Glutamatergic neuron (in vitro differentiated cells): ENCODE data around the gene GGA2. TPM values are rescaled to one million over a fixed set of nuclear protein-coding genes. Genes with fewer than 3 reads are reported as not detected.
A peak's percentile ranks its signal among the peaks of the same experiment; 100 is the strongest.

Experiments used
- DNase-seq: peaks from one replicate; pipeline ENCODE4 v3.0.0; 2022
- H3K27ac Mint-ChIP-seq: one replicate; pipeline ENCODE4 v1.8.0; 2020; ENCODE audit warnings: mild to moderate bottlenecking, mixed read lengths, inconsistent platforms; ENCODE audit not compliant: unreplicated experiment
- H3K27me3 Mint-ChIP-seq: one replicate; pipeline ENCODE4 v1.8.0; 2020; ENCODE audit warnings: mild to moderate bottlenecking, moderate library complexity, mixed read lengths, inconsistent platforms; ENCODE audit not compliant: unreplicated experiment
- H3K36me3 Mint-ChIP-seq: one replicate; pipeline ENCODE4 v1.8.0; 2020; ENCODE audit warnings: mild to moderate bottlenecking, mixed read lengths, inconsistent platforms; ENCODE audit not compliant: unreplicated experiment
- H3K4me1 Mint-ChIP-seq: one replicate; pipeline ENCODE4 v1.8.0; 2020; ENCODE audit warnings: mild to moderate bottlenecking, low read depth, mixed read lengths, inconsistent platforms; ENCODE audit not compliant: unreplicated experiment
- H3K4me3 Mint-ChIP-seq: one replicate; pipeline ENCODE4 v1.8.0; 2020; ENCODE audit warnings: mild to moderate bottlenecking, mixed read lengths, inconsistent platforms; ENCODE audit not compliant: unreplicated experiment
- H3K9me3 Mint-ChIP-seq: one replicate; pipeline ENCODE4 v1.8.0; 2020; ENCODE audit warnings: mild to moderate bottlenecking, moderate library complexity, mixed read lengths, inconsistent platforms; ENCODE audit not compliant: unreplicated experiment
- CTCF ChIP-seq: fragments of 200-600 bp; sonication (generic); IDR thresholded peaks from one replicate; pipeline ENCODE4 v1.5.0; 2021; ENCODE audit not compliant: partially characterized antibody, unreplicated experiment
- long read RNA-seq: library from polyadenylated mRNA; unstranded; transcript quantifications from one replicate; pipeline ENCODE4 v2.0.0, GENCODE V29; 2020; ENCODE audit not compliant: unreplicated experiment
- total RNA-seq: library from RNA; stranded (reverse); fragmentation: NEBNext Ultra II Directional; extraction: Animal tissue kit (Norgen Biotek cat#: 25700); gene quantifications from one replicate; pipeline ENCODE4 v1.2.1, GENCODE V29; 2021; ENCODE audit not compliant: unreplicated experiment

GGA2 gene, protein sequence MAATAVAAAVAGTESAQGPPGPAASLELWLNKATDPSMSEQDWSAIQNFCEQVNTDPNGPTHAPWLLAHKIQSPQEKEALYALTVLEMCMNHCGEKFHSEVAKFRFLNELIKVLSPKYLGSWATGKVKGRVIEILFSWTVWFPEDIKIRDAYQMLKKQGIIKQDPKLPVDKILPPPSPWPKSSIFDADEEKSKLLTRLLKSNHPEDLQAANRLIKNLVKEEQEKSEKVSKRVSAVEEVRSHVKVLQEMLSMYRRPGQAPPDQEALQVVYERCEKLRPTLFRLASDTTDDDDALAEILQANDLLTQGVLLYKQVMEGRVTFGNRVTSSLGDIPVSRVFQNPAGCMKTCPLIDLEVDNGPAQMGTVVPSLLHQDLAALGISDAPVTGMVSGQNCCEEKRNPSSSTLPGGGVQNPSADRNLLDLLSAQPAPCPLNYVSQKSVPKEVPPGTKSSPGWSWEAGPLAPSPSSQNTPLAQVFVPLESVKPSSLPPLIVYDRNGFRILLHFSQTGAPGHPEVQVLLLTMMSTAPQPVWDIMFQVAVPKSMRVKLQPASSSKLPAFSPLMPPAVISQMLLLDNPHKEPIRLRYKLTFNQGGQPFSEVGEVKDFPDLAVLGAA
- total RNA-seq = 51.6 TPM
- long read RNA-seq, full-length matches to known transcripts = 5 of 8 reads
- long read RNA-seq, partial matches to known transcripts = 1 of 8 reads
- long read RNA-seq, other reads (novel, unspliced or antisense) = 2 of 8 reads

GRCh38 chr16:23510164-23510914 lies at the start of gene GGA2:
GGA2 (minus strand) TSS chr16:23510494; CDS start chr16:23510411, 83 bp downstream.
- TF ChIP-seq CTCF = no peak
- Mint-ChIP-seq H3K27me3 (peaks cover 15% of the 10 kb centered on the region), H3K4me1 (peaks cover 22% of the 10 kb centered on the region), H3K36me3 (no peaks in the 10 kb centered on the region), H3K27ac (peak within 1 kb of the TSS; percentile 79), H3K9me3 (peaks cover 13% of the 10 kb centered on the region), H3K4me3 (peak within 1 kb of the TSS; percentile 100)
- peak; percentile 83 for DNase-seq

DNA sequence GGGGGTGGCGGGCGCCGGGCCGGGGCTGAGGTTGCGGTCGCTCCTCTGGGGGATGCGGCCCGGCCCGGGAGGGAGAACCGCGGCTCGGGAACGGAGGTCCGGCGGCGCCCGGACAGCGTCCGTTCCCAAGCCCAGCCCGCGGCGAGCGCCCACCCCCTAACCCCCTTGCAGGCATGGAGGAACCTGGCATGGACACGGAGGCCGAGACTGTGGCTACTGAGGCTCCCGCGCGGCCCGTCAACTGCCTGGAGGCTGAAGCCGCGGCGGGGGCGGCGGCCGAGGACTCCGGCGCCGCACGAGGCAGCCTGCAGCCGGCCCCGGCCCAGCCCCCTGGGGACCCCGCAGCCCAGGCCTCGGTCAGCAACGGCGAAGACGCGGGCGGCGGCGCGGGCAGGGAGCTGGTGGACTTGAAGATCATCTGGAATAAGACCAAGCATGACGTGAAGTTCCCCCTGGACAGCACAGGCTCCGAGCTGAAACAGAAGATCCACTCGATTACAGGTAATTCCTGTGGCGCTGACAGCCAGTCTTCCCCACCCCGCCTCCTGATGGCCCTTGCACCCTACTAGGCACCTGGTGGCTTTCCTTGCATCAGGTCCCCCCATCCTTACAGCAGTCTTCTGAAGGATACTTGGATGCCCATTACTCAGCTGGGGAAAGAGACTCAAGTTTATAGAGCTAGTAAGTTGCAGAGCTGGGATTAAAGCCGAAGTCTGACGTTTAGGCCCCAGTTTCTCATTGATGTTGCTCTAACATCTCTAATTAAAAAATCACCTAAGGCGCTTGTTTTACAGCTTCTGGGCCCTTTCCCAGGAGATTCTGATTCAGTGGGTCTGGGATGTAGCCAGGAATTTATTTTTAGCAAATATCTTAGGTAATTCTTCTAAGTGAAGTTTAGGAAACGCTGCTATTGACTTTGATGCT lies 47.7 kb upstream of the GGA2 start:
- Mint-ChIP-seq H3K27ac (peak overlapping the region; percentile 62), H3K4me1 (peaks cover 4% of the 10 kb centered on the region), H3K27me3 (peaks cover 2% of the 10 kb centered on the region), H3K36me3 (no peaks in the 10 kb centered on the region), H3K4me3 (peak overlapping the region; percentile 90), H3K9me3 (no peaks in the 10 kb centered on the region)
- peak; percentile 80 for DNase-seq
- no peak for TF ChIP-seq CTCF

DNA sequence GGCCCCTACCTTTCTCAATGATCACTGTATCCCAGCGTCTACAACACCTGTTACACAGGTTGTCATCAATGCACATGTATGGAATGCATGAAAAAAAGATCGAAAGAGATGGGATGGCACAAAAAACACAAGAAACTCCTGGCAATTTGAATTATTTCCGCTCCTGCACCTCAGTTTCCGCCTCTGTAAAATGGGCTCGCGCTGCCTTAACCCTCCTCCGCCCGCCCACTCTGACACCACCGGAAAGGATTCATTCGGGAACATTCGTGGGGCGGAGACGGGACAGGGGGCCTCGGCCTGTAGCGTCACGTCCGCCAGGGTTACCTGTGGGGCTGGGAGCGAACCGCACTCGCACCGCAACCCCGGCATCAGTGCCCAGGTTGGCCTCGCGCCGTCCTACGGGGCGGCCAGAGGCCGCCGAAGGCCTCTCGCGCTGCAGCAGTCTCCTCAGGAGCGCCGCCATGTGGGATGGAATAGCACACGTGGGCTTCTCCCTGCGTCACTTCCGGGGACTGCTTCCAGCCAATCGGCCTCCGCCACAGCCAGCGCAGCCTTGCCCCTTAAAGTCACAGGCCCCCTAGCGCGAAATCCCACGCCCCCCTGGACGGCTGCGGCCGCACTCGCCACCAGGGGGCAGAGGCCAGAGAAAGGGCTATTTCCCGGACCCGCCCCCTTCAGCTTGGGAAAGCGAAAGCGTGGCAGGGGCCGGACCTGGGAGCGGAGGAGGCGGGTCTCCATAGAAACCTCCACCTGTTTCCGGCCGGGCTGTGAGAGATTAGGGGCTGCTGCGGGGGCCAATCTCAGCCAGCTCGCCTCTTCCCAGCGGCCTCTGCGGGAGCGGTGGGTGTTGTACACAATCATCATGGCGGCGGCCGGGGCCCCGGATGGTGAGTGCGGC lies 46.8 kb upstream of the GGA2 start, which contains the start of the genes EARS2 and UBFD1:
Gene EARS2 (minus strand): TSS at position 470 of the 898 bp plus-strand sequence. CDS start 7 bp downstream, at position 463.
Gene UBFD1 (plus strand): TSS at position 847 of the 898 bp plus-strand sequence. CDS start 16 bp downstream, at position 863.
- Mint-ChIP-seq H3K4me3 (peak within 1 kb of the TSS; percentile 90), H3K9me3 (no peaks in the 10 kb centered on the region), H3K4me1 (peaks cover 4% of the 10 kb centered on the region), H3K36me3 (no peaks in the 10 kb centered on the region), H3K27ac (peak within 1 kb of the TSS; percentile 62), H3K27me3 (no peaks in the 10 kb centered on the region)
- TF ChIP-seq CTCF = peak; percentile 98
- peak; percentile 99 for DNase-seq

DNA sequence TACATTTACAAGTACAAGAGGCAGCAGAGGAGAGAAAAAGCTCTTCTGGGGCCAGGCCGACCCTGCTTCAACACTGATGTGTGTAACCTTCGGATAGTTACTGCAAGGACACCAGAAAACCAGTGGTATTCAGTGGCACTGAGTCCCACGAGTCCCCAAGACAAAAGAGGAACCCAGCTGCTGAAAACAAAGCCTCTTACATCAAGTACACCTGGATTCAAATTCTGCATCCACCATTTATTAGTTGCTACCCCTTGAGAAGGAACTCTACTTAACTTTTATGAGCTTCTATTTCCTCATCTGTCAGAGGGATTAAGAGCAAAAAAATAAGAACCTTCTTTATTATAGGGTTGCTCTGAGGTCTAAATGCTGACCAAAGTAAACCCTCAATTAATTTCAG lies 44.2 kb upstream of the GGA2 start:
- Mint-ChIP-seq H3K4me3 (no peak overlapping the region), H3K27ac (no peak overlapping the region), H3K4me1 (peaks cover 4% of the 10 kb centered on the region), H3K27me3 (no peaks in the 10 kb centered on the region), H3K36me3 (no peaks in the 10 kb centered on the region), H3K9me3 (no peaks in the 10 kb centered on the region)
- TF ChIP-seq CTCF = no peak
- DNase-seq = no peak
